ENCODE results near the gene WDR31.
A peak's percentile ranks its signal among the peaks of the same experiment; 100 is the strongest.
"Not testable (repeated sequence)": the region's sequence is repeated elsewhere in the genome, so short reads cannot be mapped to it uniquely, and the experiment has no call there.

WDR31 gene

GRCh38 chr9:113368348-113368981, 28.4 kb upstream of the WDR31 start:
- no peak for DNase-seq (ENCODE audit: low spot score)

GRCh38 chr9:113365652-113366051, 25.6 kb upstream of the WDR31 start:
- DNase-seq (ENCODE audit: low spot score), result not testable (repeated sequence)

GRCh38 chr9:113364951-113365350, 24.9 kb upstream of the WDR31 start:
- no peak for DNase-seq (ENCODE audit: low spot score)

- DNase-seq (ENCODE audit: low spot score), result no peak
Observed at GRCh38 chr9:113363336-113363735, 23.3 kb upstream of the WDR31 start.

- no peak for DNase-seq (ENCODE audit: low spot score)
Observed at GRCh38 chr9:113361304-113362018, 21.4 kb upstream of the WDR31 start.

GRCh38 chr9:113360242-113360842, 20.3 kb upstream of the WDR31 start:
- DNase-seq (ENCODE audit: low spot score), result no peak

GRCh38 chr9:113359385-113359784, 19.3 kb upstream of the WDR31 start:
- no peak for DNase-seq (ENCODE audit: low spot score)

GRCh38 chr9:113356686-113357292, 16.7 kb upstream of the WDR31 start:
- no peak for DNase-seq (ENCODE audit: low spot score)

- no peak for DNase-seq (ENCODE audit: low spot score)
Observed at GRCh38 chr9:113355040-113355596, 15.0 kb upstream of the WDR31 start.

GRCh38 chr9:113352411-113352810, 12.3 kb upstream of the WDR31 start:
- no peak for DNase-seq (ENCODE audit: low spot score)

GRCh38 chr9:113352006-113352405, 11.9 kb upstream of the WDR31 start:
- no peak for DNase-seq (ENCODE audit: low spot score)

GRCh38 chr9:113350937-113351336, 10.9 kb upstream of the WDR31 start:
- no peak for DNase-seq (ENCODE audit: low spot score)

GRCh38 chr9:113350107-113350661, 10.1 kb upstream of the WDR31 start:
- no peak for DNase-seq (ENCODE audit: low spot score)

GRCh38 chr9:113349445-113350094, 9.5 kb upstream of the WDR31 start, which contains the start of gene BSPRY:
Gene BSPRY (plus strand): TSS chr9:113349541. CDS start chr9:113349580, 39 bp downstream.
- no peak for DNase-seq (ENCODE audit: low spot score)

- DNase-seq (ENCODE audit: low spot score), result no peak
Observed at GRCh38 chr9:113349066-113349444, 9.0 kb upstream of the WDR31 start.

GRCh38 chr9:113348437-113348836, 8.4 kb upstream of the WDR31 start:
- no peak for DNase-seq (ENCODE audit: low spot score)

GRCh38 chr9:113345671-113346070, 5.6 kb upstream of the WDR31 start:
- DNase-seq (ENCODE audit: low spot score), result no peak

- peak; percentile 79 for DNase-seq (ENCODE audit: low spot score)
Observed at GRCh38 chr9:113345190-113345589, 5.1 kb upstream of the WDR31 start.

GRCh38 chr9:113343732-113344231, 3.7 kb upstream of the WDR31 start:
- peak; percentile 95 for DNase-seq (ENCODE audit: low spot score)

GRCh38 chr9:113341712-113342410, 1.8 kb upstream of the WDR31 start:
- DNase-seq (ENCODE audit: low spot score), result no peak

GRCh38 chr9:113337714-113338113, 2.4 kb downstream of the WDR31 start:
- DNase-seq (ENCODE audit: low spot score), result no peak
